Lower leg skin (tissue), 4 donors: Measurements from ENCODE around the gene PRSS12. TPM values are rescaled to one million over a fixed set of nuclear protein-coding genes. Genes with fewer than 3 reads are reported as not detected.

ENCODE experiments used
- DNase-seq, 2 donors: peaks; one replicate each; pipeline ENCODE4 v3.0.0-alpha.2; 2019; ENCODE audit warnings: low spot score in 2 of 2
- H3K4me3 ChIP-seq: fragments of 200-600 bp; sonication (generic); 2 replicates; pipeline ENCODE4 v1.5.1; 2017; ENCODE audit warnings: mild to moderate bottlenecking, low read depth; ENCODE audit not compliant: poor library complexity, severe bottlenecking
- CTCF ChIP-seq, 3 donors: fragments of 450-650 bp; IDR thresholded peaks; one replicate each; pipeline ENCODE4 v1.5.1; 2016; ENCODE audit warnings: antibody characterized with exemption in 3 of 3, mild to moderate bottlenecking in 3 of 3, moderate library complexity in 2 of 3
- POLR2A ChIP-seq, 2 donors: fragments of 450-650 bp; IDR thresholded peaks; one replicate each; pipeline ENCODE4 v1.6.1; 2016 to 2017; ENCODE audit warnings: antibody characterized with exemption in 2 of 2, mild to moderate bottlenecking in 1 of 2, moderate library complexity in 1 of 2
- WGBS, 2 donors: methylation state at CpG; one replicate each; pipeline ENCODE4 v1.1.5; 2018; 5-methylcytosine and 5-hydroxymethylcytosine counted together
- intact Hi-C: fragments of 100-400 bp; cut with DNase I; formaldehyde crosslinking; loops from one replicate; pipeline ENCODE4 v1.15.0; 2023; ENCODE audit warnings: low total_unique reads
- total RNA-seq, 4 donors: library from RNA; depleted of rRNA; stranded (reverse); fragments of >200 nt; gene quantifications; one replicate each; pipeline ENCODE4 v1.1.0, GENCODE V29; 2016

PRSS12 gene
- total RNA-seq, 4 donors from 2014 or later, result 3.9 to 9.5 (median 4.6) TPM

DNA sequence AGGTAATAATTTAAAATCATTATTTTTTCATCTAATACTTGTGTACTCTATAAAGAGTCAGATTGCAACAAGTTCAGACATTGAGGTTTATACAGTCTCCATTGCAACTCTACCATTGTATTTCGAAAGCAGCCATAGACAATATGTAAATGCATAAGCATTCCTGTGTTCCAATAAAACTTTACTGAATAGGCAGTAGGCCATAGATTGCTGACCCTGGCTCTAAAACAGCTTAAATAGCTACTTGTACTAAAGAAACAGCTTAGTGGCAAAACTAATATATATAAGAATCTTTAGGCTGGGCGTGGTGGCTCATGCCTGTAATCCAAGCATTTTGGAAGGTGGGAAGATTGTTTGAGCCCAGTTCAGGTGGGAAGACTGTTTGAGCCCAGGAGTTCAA is 115.3 kb downstream of the PRSS12 start:
- H3K4me3 ChIP-seq, result no peak overlapping the region
- intact Hi-C loops, result no loop called here
- no peak for DNase-seq
- WGBS, 2 donors, result 88 to 91% methylated on average over 2 of the region's 2 CpGs
- TF ChIP-seq CTCF (IDR thresholded peaks at IDR 0.05) (no peak), POLR2A (IDR thresholded peaks at IDR 0.05) (no peak)

GRCh38 chr4:118235566-118236120 is 117.2 kb downstream of the PRSS12 start:
- WGBS, 2 donors, result 74 to 75% methylated on average over 1 of the region's 1 CpG
- DNase-seq, result no peak
- intact Hi-C loops, result no loop called here
- TF ChIP-seq CTCF (IDR thresholded peaks at IDR 0.05), result no peak
- TF ChIP-seq POLR2A (IDR thresholded peaks at IDR 0.05), result no peak
- no peak overlapping the region for H3K4me3 ChIP-seq
